GM19193 (cell line): ENCODE results near the gene TIMM10B.
A peak's percentile ranks its signal among the peaks of the same experiment; 100 is the strongest.

Experiments used
- POLR2A ChIP-seq: IDR thresholded peaks from 4 replicates; pipeline ENCODE4 v1.6.1; 2011; ENCODE audit not compliant: insufficient read depth, insufficient read length; ENCODE audit errors: extremely low read depth

TIMM10B gene

DNA sequence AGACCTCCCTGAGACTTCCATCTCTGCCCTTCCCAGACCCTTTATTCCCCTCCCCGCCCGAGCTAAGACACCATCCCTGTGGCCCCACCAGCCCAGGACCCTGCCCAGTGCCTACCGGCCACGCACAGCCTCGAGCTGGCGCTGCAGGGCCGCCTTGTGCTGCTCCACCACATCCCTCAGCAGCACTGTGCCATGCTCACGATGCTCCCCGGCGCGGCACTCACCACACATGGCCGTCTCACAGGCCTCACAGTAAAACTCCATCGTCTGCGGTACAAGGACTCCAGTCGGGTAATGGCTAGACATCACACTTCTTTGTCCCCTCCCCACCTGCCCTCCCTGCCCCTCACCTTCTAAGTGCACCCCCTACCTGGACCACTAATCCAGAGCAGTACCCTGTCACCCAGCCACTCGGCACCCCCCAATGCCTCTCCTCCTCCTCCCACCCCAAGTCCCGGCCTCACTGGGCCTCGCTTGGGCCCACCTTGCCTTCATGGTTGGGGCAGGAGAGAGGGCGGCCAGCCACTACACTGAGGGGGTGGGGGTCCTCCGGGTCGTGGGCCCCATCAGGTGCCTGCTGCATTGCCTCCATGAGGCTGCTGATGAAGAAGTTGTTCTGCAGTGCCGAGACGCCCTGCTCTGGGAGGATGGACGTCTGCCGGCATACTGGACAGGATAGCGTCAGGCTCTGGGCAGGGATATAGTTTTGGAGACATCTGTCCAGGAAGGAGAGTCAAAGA, 23.6 kb upstream of the TIMM10B start:
- no peak for TF ChIP-seq POLR2A

- TF ChIP-seq POLR2A: no peak
Observed at GRCh38 chr11:6458352-6459098, 22.8 kb upstream of the TIMM10B start.

- TF ChIP-seq POLR2A: no peak
Observed at GRCh38 chr11:6459099-6459450, 22.2 kb upstream of the TIMM10B start.

DNA sequence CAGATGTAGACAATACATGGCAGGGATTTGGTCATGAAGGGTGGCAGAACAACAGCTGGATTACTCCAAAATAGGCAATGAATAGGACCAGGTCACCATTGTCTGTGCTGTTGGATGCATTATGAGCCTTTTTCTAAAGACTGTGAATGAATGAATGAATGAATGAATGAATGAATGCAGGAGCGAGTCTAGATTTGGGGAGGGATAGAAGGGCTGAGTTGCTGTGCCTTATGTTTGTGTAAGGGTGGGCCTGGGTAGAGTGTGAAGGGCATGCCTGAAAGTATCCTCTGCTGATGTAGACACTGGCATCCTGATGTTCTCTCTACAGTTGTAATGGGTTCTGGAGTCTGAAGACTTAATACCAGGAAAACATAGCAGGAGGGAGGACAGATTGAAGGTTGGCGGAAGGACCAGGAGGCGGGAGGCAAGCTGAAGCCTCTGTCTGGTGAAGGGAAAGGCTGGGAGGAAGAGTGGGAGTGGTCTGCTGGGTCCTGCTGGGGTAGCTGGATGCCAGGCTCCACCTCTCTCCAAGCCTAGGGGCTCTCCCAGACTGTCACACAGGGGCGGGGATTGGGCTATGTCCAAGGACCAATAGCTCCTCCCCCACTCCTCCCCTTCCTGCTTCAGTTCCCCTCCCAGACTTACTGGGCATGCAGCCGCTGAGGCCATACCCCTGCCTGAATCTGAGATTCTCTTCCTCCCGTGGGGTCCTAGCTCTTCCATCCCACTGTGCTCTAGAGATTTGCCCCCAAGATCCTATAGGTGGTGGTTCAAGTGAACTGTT, 12.4 kb upstream of the TIMM10B start:
- TF ChIP-seq POLR2A: peak; percentile 46

DNA sequence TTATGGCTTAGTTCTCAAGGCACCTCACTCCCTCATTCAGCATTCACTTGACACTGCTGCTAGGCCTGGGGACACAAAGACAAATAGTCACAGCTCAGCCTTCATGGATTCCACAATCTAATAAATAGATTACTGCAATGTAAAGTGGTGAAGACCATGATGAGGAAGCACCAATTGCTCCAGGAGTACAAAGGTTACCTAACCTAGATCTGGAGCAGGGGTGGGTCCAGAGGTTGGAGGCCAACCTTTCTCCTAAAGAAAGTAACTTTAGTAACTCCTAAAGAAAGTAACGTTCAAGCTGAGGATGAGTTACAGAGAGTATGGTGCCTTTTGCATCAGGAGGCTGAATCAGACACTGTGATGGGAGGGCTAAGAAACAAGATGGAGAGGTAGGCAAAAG, 11.7 kb upstream of the TIMM10B start:
- no peak for TF ChIP-seq POLR2A

DNA sequence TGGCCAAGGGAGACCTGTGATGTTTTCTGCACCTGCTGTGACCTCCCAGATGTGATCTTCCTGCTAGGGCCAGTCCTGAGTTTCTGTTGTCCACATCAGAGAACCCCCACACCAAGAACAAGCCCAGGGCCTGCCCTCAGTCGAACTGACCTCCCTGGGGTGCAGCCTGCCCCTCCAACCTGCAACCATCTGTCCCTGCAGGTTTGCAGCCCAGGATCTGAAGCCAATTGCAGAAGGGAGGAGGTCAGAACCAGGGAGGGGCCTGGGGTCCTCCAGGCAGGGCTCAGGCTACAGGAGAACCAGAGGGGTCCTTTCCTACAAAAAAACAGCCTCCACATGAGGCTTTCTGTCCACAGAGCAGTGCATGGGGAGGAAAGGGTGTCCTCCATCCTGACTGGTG, 8.4 kb upstream of the TIMM10B start:
- TF ChIP-seq POLR2A: no peak

- peak; percentile 50 for TF ChIP-seq POLR2A
Observed at GRCh38 chr11:6473451-6474412, 7.6 kb upstream of the TIMM10B start, which contains the start of gene TRIM3. TSS of gene TRIM3 (minus strand) at chr11:6473941. CDS start at chr11:6465695, 8,246 bp downstream.

DNA sequence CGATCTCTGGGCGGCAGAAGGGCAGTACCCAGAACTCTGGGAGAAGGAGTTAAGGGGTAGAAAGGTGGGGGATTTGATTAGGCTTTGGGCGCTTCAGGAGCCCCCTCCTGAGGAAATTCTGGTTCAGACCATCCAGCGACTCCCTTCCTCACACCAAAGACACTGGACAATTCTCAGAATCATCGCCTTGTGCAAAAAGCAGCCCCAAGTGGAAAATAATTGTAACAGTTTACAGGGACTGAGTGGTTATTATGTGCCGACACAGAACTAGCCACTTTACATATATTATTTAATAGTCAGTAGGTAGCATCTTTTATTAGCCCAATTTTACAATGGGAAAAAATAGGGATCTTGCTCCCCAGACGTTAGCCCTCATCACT, 6.9 kb upstream of the TIMM10B start:
- TF ChIP-seq POLR2A: no peak

DNA sequence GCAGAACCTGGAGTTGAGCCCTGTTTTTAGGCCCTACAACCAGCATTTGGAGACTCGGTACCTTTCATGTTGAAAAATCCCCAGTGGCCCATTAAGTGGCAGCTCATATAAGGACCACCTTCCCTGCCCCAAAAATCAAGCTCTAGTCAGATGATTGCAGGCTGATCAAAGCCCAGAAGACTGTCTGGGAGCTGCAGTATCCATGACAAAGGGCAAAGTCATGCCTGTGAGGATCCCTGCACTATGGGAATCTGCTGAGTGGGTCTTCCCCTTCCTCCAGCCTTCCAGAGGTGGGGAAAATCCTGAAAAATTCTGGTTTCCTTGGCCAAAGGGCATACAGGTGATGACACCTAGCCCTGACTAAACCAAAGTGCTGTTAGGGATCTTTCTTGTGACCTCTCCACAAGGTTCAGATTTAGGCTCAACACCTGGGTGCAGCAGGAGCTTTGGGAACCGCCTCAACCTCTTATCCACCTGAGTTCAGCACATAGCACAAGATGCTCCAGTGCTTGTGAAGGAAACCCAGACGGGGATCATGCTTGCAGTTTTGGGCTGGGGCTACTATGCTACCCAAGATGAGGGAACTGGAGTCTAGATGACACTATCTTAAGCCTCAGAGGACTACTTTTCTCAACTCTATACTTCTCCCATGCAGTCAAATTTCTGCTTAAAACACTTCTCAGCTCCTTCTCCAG, 6.3 kb upstream of the TIMM10B start:
- no peak for TF ChIP-seq POLR2A

DNA sequence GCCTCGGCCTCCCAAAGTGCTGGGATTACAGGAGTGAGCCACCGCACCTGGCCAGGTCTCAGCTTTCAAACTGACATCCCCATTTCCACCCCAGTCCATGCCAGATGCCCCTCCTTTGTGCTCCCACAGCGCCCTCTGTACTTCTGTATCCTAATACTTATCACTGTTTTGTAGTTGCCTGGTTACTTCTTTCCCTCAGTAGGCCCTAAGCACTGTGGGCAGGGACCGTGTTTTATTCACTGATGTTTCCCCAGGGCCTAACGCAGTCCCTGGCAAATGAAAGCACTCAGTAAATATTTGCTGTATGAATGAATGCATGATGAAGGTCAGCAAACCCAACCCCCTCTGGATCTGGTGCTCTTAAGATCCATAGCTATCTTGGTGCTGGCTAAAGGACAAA, 5.4 kb upstream of the TIMM10B start:
- no peak for TF ChIP-seq POLR2A

DNA sequence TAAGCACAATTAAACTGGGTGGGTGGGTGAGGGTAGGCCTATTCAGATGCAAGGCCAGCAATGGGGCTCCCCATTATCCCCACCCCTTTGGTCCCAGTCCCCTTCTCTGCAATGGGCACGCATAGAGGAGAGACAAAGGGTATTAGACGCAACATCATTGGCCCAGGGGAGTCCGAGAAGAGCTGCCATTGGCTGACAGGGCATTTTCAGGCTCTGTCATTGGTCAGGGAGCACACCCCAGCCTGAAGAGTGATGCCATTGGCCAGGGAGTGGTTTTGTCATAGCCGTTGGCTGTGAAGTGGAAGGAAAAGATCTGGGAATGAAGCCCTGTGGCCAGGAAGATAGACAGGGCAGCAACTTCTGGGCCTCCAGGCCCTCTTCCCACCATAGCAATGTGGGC, 4.7 kb upstream of the TIMM10B start:
- no peak for TF ChIP-seq POLR2A

GRCh38 chr11:6480299-6480914, 894 bp upstream of the TIMM10B start:
- TF ChIP-seq POLR2A: no peak

- TF ChIP-seq POLR2A: no peak
Observed at GRCh38 chr11:6481924-6482275, 599 bp downstream of the TIMM10B start.

GRCh38 chr11:6482441-6482840, 1.1 kb downstream of the TIMM10B start:
- TF ChIP-seq POLR2A: no peak

DNA sequence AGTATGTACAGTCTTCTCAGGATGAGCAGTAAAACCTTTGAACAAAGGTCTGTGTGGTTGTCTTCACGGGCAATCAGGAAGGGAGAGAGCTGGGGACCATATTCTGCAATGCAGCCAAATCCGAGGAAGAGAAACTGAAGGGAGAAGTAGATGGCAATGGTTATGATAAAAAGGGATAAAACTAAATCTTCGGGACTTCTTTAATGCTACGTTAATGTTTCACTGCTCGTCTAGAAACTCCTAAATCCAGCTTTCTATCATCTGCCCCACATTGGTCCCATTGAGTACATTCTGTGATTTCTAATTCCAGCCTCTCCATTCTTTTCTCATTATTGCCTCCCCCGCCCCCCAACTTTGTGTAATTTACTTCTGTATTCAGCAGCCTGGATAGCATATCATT, 1.7 kb downstream of the TIMM10B start:
- TF ChIP-seq POLR2A: no peak
